ENCODE data around the gene APBA2. TPM values are rescaled to one million over a fixed set of nuclear protein-coding genes. Genes with fewer than 3 reads are reported as not detected.

APBA2 gene
- total RNA-seq, 4 donors from 2014 or later: 2.3 to 15.0 (median 4.6) TPM; not detected in 1

DNA sequence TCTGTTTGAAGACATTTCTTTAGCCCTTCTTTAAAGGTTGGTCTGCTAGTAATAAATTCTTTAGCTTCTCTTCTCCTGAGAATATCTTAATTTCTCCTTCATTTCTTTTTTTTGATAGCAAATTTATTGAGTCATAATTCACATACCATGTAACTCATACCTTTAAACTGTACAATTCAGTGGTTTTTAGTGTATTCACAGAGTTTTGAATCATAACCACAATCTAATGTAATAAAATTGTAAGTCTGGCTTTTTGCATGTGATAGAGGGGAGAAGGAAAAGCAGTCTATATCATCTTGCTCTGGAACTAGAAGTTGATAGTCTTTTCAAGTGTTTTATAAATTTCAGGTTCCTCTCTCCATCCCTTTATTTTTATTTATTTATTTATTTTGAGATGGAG is 81.3 kb downstream of the APBA2 start:
- Histone ChIP-seq H3K27ac (no peak overlapping the region), H3K9me3 (no peaks in the 10 kb centered on the region), H3K4me3 (no peak overlapping the region), H3K36me3 (no peaks in the 10 kb centered on the region), H3K4me1 (no peaks in the 10 kb centered on the region), H3K27me3 (no peaks in the 10 kb centered on the region)
- TF ChIP-seq POLR2A (IDR thresholded peaks at IDR 0.05): no peak
- TF ChIP-seq, protein P1, sequence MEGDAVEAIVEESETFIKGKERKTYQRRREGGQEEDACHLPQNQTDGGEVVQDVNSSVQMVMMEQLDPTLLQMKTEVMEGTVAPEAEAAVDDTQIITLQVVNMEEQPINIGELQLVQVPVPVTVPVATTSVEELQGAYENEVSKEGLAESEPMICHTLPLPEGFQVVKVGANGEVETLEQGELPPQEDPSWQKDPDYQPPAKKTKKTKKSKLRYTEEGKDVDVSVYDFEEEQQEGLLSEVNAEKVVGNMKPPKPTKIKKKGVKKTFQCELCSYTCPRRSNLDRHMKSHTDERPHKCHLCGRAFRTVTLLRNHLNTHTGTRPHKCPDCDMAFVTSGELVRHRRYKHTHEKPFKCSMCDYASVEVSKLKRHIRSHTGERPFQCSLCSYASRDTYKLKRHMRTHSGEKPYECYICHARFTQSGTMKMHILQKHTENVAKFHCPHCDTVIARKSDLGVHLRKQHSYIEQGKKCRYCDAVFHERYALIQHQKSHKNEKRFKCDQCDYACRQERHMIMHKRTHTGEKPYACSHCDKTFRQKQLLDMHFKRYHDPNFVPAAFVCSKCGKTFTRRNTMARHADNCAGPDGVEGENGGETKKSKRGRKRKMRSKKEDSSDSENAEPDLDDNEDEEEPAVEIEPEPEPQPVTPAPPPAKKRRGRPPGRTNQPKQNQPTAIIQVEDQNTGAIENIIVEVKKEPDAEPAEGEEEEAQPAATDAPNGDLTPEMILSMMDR (IDR thresholded peaks at IDR 0.05): no peak
- intact Hi-C loops (cut with DNase I; ENCODE audit: low total_unique reads): no loop called here
- DNase-seq: no peak

DNA sequence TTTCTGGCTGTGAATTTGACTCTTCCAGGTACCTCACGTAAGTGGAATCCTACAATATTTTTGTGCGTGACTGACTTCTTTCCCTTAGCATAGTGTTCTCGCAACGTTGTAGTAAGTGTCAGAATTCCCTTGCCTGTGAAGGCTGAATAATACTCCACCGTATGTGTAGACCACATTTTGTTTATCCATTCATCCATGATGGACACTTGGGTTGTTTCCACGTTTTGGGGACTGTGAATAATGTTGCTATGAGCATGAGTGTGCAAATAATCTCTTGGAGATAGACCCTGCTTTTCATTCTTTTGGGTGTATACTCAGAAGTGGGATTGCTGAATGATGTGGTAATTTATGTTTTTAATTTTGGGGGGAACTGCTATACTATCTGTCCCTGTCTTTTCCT is 82.2 kb downstream of the APBA2 start:
- no peak overlapping the region for H3K27ac ChIP-seq
- no peak for DNase-seq

DNA sequence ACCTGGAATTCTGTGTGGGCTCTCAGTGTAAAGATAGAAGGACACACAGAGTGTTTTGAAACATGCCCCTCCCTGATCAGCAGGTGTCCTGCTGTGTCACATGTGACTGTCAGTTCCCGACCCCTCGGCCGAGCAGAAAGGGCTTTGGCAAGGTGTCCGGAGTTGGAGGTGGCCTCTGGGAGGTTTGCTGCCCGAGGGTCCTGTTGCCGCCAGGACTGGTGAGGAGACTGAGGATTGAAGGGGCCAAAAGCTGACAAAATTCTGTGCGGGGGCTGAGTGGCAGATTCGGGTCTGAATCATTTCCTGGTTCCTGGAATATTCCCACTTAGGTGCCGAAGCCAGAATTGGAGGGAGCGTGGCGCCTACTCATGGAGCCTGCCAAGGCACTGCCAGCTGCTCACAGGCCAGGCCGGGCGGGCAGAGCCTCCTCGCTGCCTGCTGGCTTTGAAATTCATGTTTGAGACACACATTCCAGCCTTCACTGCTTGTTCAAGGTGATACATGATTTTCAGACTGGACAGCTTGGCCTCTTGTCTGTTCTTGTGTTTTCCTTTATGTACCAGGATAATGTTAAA is 83.8 kb downstream of the APBA2 start:
- TF ChIP-seq, protein P1 (IDR thresholded peaks at IDR 0.05): no peak
- TF ChIP-seq POLR2A (IDR thresholded peaks at IDR 0.05): no peak
- H3K36me3 ChIP-seq: no peaks in the 10 kb centered on the region
- H3K4me3 ChIP-seq: no peak overlapping the region
- no peaks in the 10 kb centered on the region for H3K27me3 ChIP-seq
- H3K27ac ChIP-seq: no peak overlapping the region
- no peaks in the 10 kb centered on the region for H3K4me1 ChIP-seq
- DNase-seq: no peak
- no peaks in the 10 kb centered on the region for H3K9me3 ChIP-seq
- intact Hi-C loops (cut with DNase I; ENCODE audit: low total_unique reads): no loop called here

More for the DNA sequence above, 82.2 kb downstream of the APBA2 start:
- intact Hi-C loops (cut with DNase I; ENCODE audit: low total_unique reads): no loop called here
- TF ChIP-seq, protein P1 (IDR thresholded peaks at IDR 0.05): no peak
- no peak for TF ChIP-seq POLR2A (IDR thresholded peaks at IDR 0.05)
- no peaks in the 10 kb centered on the region for H3K27me3 ChIP-seq
- no peaks in the 10 kb centered on the region for H3K4me1 ChIP-seq
- H3K36me3 ChIP-seq: no peaks in the 10 kb centered on the region
- no peak overlapping the region for H3K4me3 ChIP-seq
- no peaks in the 10 kb centered on the region for H3K9me3 ChIP-seq

DNA sequence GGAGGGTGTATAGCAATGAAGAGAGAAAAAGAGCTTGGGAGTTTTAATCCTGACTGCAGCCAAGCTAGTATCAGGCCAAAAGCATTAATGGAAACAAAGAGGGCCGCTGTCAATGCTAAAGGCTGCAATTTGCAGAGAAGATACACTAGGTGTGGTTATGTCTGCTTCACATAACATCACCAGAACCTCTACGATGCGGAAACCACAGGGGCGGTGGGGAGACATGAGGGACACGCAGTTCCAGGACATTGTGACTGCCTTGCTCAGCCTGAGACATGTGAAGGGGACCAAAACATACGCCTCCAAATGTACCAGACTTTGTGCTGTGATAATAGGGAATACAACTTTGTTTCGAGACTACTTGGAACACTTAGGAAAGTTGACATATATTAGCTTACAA is 88.4 kb downstream of the APBA2 start:
- H3K27ac ChIP-seq: no peak overlapping the region
- no peaks in the 10 kb centered on the region for H3K4me1 ChIP-seq
- no peaks in the 10 kb centered on the region for H3K27me3 ChIP-seq
- TF ChIP-seq POLR2A (IDR thresholded peaks at IDR 0.05): no peak
- TF ChIP-seq, protein P1 (IDR thresholded peaks at IDR 0.05): no peak
- no peak overlapping the region for H3K4me3 ChIP-seq
- H3K36me3 ChIP-seq: no peaks in the 10 kb centered on the region
- intact Hi-C loops (cut with DNase I; ENCODE audit: low total_unique reads): no loop called here
- no peaks in the 10 kb centered on the region for H3K9me3 ChIP-seq
- DNase-seq: no peak

DNA sequence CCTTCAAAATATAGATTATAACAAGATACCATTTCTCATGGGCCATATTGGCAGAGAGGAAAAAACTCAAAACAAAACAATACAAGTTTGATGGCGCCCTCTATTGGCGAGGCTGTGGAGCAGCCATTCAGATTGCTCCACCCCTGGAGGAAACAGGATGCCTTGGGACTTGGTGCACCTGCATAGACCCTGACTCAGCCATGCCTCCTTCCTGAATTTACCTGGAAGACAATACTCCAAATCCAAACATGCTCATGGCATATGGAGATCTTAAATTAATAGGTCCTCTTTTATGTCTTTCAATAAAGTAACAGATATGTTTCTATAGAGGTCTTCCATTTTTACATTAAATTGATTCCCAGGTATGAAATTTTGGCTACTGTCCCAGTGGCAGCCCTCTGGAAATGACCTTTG is 90.0 kb downstream of the APBA2 start:
- DNase-seq: no peak

More for the DNA sequence above, 90.0 kb downstream of the APBA2 start:
- intact Hi-C loops (cut with DNase I; ENCODE audit: low total_unique reads): no loop called here
- Histone ChIP-seq H3K9me3 (no peaks in the 10 kb centered on the region), H3K27me3 (no peaks in the 10 kb centered on the region), H3K27ac (no peak overlapping the region), H3K36me3 (no peaks in the 10 kb centered on the region), H3K4me1 (no peaks in the 10 kb centered on the region), H3K4me3 (no peak overlapping the region)
- TF ChIP-seq POLR2A (IDR thresholded peaks at IDR 0.05): no peak
- TF ChIP-seq, protein P1 (IDR thresholded peaks at IDR 0.05): peak in 1 of 4 experiments; percentile 14
